Nephron progenitor cell (in vitro differentiated cells): ENCODE measurements around the gene C19orf12.

Experiments used
- DNase-seq: peaks from one replicate; pipeline ENCODE4 v3.0.0; 2021
- H3K27ac Mint-ChIP-seq: 2 replicates; pipeline ENCODE4 v1.8.0; 2021; ENCODE audit warnings: mild to moderate bottlenecking, moderate library complexity, mixed read lengths
- H3K27me3 Mint-ChIP-seq: 2 replicates; pipeline ENCODE4 v1.8.0; 2021; ENCODE audit warnings: mild to moderate bottlenecking, low read depth, mixed read lengths; ENCODE audit not compliant: poor library complexity
- H3K36me3 Mint-ChIP-seq: 2 replicates; pipeline ENCODE4 v1.8.0; 2021; ENCODE audit warnings: low read depth, mixed read lengths
- H3K4me1 Mint-ChIP-seq: 2 replicates; pipeline ENCODE4 v1.8.0; 2021; ENCODE audit warnings: mixed read lengths
- H3K4me3 Mint-ChIP-seq: 2 replicates; pipeline ENCODE4 v1.8.0; 2021; ENCODE audit warnings: mild to moderate bottlenecking, moderate library complexity, mixed read lengths
- H3K9me3 Mint-ChIP-seq: 2 replicates; pipeline ENCODE4 v1.8.0; 2021; ENCODE audit warnings: mild to moderate bottlenecking, moderate library complexity, mixed read lengths
- TF ChIP-seq, protein P1 (sequence below): fragments of 200-600 bp; sonication (generic); IDR thresholded peaks from 2 replicates; pipeline ENCODE4 v1.5.0; 2021; ENCODE audit warnings: antibody characterized with exemption

C19orf12 gene

DNA sequence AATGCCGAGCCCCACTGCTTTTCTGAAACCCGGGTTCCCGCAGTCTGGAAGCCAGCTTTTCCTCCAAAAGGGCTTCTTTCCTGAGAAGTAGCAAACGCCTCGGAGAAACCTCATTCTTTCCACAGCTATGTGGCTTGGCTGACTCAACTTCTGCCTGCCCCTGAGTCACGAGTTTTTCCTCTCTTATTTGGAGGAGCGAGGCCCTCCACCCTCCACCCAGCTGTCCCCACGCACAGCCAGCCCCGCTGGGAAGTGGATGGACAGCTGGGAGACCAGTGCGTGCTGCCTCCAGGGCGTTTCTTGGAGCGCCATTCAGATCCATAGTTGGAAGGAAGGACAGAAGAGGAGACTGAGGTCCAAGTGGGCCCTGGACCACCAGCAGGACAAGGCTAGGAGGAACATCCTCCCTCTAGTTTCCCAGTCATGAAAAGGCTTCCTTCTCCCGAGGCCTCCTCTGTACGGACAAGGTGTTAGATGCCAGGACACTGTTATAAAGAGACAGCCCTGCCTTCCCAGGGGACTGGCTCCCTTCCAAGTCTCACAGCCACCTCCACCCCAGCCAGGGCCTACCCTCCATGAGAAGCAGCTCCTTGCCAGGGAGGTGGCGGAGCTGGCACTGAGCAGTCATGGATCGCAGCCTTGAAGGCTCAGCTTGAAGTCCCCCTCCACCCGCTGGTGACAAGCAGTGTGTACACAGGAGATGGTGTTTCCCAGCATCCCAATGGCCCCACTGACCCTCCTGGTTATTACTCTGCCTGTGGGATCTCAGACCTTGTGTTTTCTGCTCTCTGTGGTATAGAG, 52.3 kb downstream of the C19orf12 start:
- H3K27me3 Mint-ChIP-seq, result peaks cover 36% of the 10 kb centered on the region
- H3K36me3 Mint-ChIP-seq, result no peaks in the 10 kb centered on the region
- peaks cover 47% of the 10 kb centered on the region for H3K4me1 Mint-ChIP-seq
- no peaks in the 10 kb centered on the region for H3K9me3 Mint-ChIP-seq
- TF ChIP-seq, protein P1, sequence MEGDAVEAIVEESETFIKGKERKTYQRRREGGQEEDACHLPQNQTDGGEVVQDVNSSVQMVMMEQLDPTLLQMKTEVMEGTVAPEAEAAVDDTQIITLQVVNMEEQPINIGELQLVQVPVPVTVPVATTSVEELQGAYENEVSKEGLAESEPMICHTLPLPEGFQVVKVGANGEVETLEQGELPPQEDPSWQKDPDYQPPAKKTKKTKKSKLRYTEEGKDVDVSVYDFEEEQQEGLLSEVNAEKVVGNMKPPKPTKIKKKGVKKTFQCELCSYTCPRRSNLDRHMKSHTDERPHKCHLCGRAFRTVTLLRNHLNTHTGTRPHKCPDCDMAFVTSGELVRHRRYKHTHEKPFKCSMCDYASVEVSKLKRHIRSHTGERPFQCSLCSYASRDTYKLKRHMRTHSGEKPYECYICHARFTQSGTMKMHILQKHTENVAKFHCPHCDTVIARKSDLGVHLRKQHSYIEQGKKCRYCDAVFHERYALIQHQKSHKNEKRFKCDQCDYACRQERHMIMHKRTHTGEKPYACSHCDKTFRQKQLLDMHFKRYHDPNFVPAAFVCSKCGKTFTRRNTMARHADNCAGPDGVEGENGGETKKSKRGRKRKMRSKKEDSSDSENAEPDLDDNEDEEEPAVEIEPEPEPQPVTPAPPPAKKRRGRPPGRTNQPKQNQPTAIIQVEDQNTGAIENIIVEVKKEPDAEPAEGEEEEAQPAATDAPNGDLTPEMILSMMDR, result no peak
- no peak for DNase-seq
- H3K4me3 Mint-ChIP-seq, result no peak overlapping the region
- H3K27ac Mint-ChIP-seq, result no peak overlapping the region

DNA sequence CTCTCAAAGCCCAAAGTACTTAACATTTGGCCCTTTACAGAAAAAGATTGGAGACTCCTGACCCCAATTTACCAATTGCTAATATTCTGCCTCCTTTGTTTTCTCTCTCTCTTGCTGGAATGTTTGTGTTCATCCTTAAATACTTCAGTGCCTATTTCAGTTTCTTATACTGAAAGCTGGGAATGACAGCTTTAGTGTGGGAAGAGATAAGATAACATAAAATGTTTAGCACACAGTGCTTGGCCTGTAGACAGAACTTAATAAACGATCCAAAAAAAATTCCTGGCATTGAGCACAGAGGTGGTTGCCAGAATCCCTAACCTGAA, 52.8 kb downstream of the C19orf12 start:
- Mint-ChIP-seq H3K4me3 (no peak overlapping the region), H3K36me3 (no peaks in the 10 kb centered on the region), H3K27ac (no peak overlapping the region), H3K4me1 (peaks cover 41% of the 10 kb centered on the region), H3K27me3 (peaks cover 35% of the 10 kb centered on the region), H3K9me3 (no peaks in the 10 kb centered on the region)
- no peak for DNase-seq
- TF ChIP-seq, protein P1, result no peak

DNA sequence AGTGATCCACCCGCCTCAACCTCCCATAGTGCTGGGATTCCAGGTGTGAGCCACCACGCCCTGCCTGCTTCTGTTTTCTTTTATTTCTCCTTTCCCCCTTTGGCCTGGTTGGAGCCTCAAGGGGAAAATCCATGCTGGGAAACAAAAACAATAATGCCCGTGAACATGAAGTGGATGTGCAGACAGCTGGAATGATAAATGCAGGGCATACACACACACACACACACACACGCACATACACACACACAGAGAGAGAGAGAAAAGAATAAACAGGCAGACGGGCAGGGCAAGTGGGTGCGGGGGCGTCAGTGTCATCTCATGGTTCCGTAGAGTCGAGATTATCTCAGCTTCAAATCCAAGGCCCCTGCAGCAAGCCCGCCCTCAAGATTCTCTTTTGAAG, 54.2 kb downstream of the C19orf12 start:
- H3K9me3 Mint-ChIP-seq, result no peaks in the 10 kb centered on the region
- TF ChIP-seq, protein P1, result no peak
- no peaks in the 10 kb centered on the region for H3K36me3 Mint-ChIP-seq
- H3K27me3 Mint-ChIP-seq, result peaks cover 21% of the 10 kb centered on the region
- peaks cover 27% of the 10 kb centered on the region for H3K4me1 Mint-ChIP-seq
- no peak overlapping the region for H3K27ac Mint-ChIP-seq
- H3K4me3 Mint-ChIP-seq, result no peak overlapping the region
- DNase-seq, result no peak

DNA sequence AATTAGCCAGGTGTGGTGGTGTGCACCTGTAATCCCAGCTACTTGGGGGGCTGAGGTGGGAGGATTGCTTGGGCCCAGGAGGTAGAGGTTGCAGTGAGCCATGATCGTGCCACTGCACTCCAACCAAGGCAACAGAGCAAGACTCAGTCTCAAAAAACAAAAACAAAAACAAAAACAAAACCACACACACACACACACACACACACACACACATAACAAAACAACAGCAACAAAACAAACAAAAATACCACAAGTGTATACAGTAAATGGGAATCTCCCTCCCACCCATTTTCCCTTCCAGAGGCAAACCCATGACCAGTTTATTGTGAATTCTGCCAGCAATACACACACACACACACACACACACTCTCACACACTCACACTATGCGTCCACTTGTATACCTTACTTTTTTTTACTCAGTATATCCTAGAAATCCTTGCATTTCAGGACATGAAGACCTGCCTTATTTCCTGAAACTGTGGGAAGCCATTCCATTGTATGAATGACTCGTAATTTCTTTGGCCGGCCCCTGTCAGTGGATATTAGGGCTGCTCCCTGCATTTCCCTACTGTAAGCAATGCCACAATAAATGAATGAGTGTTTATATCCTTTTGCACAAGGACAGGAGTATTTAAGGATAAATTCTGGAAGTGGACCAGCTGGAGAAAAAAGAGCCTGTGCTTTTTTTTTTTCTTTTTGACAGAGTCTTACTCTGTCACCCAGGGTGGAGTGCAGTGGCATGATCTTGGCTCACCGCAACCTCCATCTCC, 56.7 kb downstream of the C19orf12 start:
- H3K27ac Mint-ChIP-seq, result no peak overlapping the region
- TF ChIP-seq, protein P1, result no peak
- H3K9me3 Mint-ChIP-seq, result peaks cover 12% of the 10 kb centered on the region

DNA sequence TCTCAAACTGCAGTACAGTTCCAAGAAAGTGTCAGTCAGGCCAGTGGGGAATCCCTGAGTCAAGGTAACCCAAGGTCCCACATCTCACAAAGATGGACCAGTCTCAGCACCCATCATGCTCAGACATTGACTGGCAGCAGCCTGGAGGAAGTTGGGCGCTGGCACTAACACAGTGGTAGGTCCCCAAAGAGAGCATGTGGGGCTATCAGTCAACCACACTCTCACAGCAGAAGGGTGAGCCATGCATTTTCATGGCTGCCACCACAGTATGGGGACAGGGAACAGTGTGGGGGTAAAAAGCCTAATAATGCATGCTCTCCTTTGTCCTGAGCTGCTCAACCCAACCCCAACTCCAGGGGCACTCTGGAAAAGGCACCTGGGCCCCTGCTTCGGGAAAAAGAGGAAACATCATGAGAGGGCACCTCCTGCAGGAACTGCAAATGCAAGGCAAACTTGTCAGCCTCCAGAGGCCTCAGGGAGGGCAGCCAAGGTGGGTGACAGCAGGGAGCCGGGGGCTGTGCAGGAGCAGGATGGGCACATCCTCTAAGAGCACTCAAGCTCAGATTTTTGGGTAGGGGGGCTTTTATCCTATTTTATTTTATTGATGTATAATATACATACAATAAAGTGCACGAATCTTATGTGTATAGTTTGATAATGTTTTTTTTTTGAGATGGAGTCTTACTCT, 59.3 kb downstream of the C19orf12 start:
- H3K9me3 Mint-ChIP-seq, result peaks cover 18% of the 10 kb centered on the region
- no peaks in the 10 kb centered on the region for H3K36me3 Mint-ChIP-seq
- TF ChIP-seq, protein P1, result no peak
- peaks cover 4% of the 10 kb centered on the region for H3K27me3 Mint-ChIP-seq
- H3K4me3 Mint-ChIP-seq, result no peak overlapping the region
- H3K27ac Mint-ChIP-seq, result no peak overlapping the region
- H3K4me1 Mint-ChIP-seq, result peaks cover 1% of the 10 kb centered on the region
- no peak for DNase-seq

More for the DNA sequence above, 56.7 kb downstream of the C19orf12 start:
- Mint-ChIP-seq H3K27me3 (peaks cover 13% of the 10 kb centered on the region), H3K4me3 (no peak overlapping the region), H3K36me3 (no peaks in the 10 kb centered on the region), H3K4me1 (peaks cover 21% of the 10 kb centered on the region)
- no peak for DNase-seq
